ENCODE results near the gene HAUS5.

GRCh38 chr19:35609851-35610353 lies 2.6 kb upstream of the HAUS5 start:
- no peak for TF ChIP-seq TAF1 (IDR thresholded peaks at IDR 0.05; ENCODE audit: low read depth)
- no peak for TF ChIP-seq EZH2 (IDR thresholded peaks at IDR 0.05; ENCODE audit: borderline replicate concordance, insufficient read depth, low read length, poor library complexity, severe bottlenecking)
